HEK293 (cell line): ENCODE measurements around the gene AATK.

Source experiments
- HOXA7 ChIP-seq: sonication (generic); formaldehyde crosslinking; IDR thresholded peaks from 2 replicates; pipeline ENCODE4 v1.8.1; 2022; ENCODE audit warnings: missing genetic modification reagents, borderline replicate concordance
- TCF7L2 ChIP-seq: IDR thresholded peaks from 2 replicates; pipeline ENCODE4 v1.6.1; 2011; ENCODE audit warnings: low read depth, mild to moderate bottlenecking, inconsistent platforms, low read length, moderate library complexity, borderline replicate concordance
- YY2 ChIP-seq: fragments of 450-650 bp; formaldehyde crosslinking; IDR thresholded peaks from 2 replicates; pipeline ENCODE4 v1.5.1; 2016; ENCODE audit warnings: missing biosample characterization, missing genetic modification characterization
- ZNF169 ChIP-seq: fragments of 450-650 bp; formaldehyde crosslinking; IDR thresholded peaks from 2 replicates; pipeline ENCODE4 v1.5.1; 2016; ENCODE audit warnings: missing biosample characterization, missing genetic modification characterization
- ZNF211 ChIP-seq: fragments of 450-650 bp; formaldehyde crosslinking; IDR thresholded peaks from 2 replicates; pipeline ENCODE4 v1.5.1; 2016; ENCODE audit warnings: low read depth, missing biosample characterization, missing genetic modification characterization
- ZNF221 ChIP-seq: fragments of 450-650 bp; formaldehyde crosslinking; IDR thresholded peaks from 2 replicates; pipeline ENCODE4 v1.5.1; 2017; ENCODE audit warnings: missing biosample characterization, missing genetic modification characterization, borderline replicate concordance
- TF ChIP-seq, protein P1 (sequence below): fragments of 450-650 bp; formaldehyde crosslinking; IDR thresholded peaks from 2 replicates; pipeline ENCODE4 v1.5.1; 2016; ENCODE audit warnings: missing biosample characterization, missing genetic modification characterization
- TF ChIP-seq, protein P2 (sequence below): fragments of 450-650 bp; formaldehyde crosslinking; IDR thresholded peaks from 2 replicates; pipeline ENCODE4 v1.5.1; 2017; ENCODE audit warnings: missing biosample characterization, missing genetic modification characterization
- TF ChIP-seq, protein P3 (sequence below): sonication (generic); formaldehyde crosslinking; IDR thresholded peaks from 2 replicates; pipeline ENCODE4 v1.8.1; 2022; ENCODE audit warnings: mild to moderate bottlenecking, moderate library complexity, missing genetic modification reagents

DNA sequence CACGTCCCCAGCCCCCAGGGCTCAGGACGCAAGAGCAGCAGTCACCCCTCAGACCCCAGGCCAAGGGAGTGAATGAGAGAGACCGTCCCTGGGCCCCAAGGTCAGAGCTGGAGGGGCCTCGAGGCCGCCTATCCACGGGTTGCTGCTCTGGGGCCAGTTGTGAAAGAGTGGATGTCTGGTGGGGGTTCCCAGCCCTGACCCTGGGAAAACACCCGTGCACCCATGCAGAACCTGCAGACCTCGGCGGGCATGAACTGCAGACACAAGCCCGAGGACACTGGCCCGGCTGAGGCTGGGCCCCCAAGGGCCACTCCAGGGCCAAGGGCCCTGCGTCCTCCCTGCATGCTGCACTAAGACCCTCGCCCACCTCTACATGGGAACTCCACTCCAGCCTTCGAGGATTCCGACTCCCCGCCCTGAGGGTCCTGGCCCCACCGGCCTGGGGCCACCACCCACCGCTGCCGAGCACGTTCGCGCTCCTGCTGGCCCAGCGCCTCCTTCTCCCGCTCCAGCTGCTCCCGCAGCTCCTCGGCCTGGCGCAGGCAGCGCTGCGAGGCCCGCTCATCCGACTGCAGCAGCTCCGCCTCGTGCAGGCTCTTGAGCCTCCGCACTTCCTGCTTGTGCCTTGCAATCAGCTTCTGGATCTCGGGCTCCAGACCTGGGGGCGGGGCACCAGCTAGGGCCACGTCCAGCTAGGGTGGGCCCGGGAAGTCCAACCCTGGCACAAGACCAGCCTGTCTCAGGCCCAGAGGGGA is 27.6 kb upstream of the AATK start:
- TF ChIP-seq, protein P1, sequence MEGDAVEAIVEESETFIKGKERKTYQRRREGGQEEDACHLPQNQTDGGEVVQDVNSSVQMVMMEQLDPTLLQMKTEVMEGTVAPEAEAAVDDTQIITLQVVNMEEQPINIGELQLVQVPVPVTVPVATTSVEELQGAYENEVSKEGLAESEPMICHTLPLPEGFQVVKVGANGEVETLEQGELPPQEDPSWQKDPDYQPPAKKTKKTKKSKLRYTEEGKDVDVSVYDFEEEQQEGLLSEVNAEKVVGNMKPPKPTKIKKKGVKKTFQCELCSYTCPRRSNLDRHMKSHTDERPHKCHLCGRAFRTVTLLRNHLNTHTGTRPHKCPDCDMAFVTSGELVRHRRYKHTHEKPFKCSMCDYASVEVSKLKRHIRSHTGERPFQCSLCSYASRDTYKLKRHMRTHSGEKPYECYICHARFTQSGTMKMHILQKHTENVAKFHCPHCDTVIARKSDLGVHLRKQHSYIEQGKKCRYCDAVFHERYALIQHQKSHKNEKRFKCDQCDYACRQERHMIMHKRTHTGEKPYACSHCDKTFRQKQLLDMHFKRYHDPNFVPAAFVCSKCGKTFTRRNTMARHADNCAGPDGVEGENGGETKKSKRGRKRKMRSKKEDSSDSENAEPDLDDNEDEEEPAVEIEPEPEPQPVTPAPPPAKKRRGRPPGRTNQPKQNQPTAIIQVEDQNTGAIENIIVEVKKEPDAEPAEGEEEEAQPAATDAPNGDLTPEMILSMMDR, result no peak
- TF ChIP-seq ZNF169 (no peak), YY2 (tag by site-specific recombination) (no peak), ZNF221 (tag by site-specific recombination) (no peak), HOXA7 (CRISPR knock-in tag) (no peak), TCF7L2 (no peak), ZNF211 (tag by site-specific recombination) (no peak)
- TF ChIP-seq, protein P2, sequence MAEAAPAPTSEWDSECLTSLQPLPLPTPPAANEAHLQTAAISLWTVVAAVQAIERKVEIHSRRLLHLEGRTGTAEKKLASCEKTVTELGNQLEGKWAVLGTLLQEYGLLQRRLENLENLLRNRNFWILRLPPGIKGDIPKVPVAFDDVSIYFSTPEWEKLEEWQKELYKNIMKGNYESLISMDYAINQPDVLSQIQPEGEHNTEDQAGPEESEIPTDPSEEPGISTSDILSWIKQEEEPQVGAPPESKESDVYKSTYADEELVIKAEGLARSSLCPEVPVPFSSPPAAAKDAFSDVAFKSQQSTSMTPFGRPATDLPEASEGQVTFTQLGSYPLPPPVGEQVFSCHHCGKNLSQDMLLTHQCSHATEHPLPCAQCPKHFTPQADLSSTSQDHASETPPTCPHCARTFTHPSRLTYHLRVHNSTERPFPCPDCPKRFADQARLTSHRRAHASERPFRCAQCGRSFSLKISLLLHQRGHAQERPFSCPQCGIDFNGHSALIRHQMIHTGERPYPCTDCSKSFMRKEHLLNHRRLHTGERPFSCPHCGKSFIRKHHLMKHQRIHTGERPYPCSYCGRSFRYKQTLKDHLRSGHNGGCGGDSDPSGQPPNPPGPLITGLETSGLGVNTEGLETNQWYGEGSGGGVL (tag by site-specific recombination), result no peak
- TF ChIP-seq, protein P3, sequence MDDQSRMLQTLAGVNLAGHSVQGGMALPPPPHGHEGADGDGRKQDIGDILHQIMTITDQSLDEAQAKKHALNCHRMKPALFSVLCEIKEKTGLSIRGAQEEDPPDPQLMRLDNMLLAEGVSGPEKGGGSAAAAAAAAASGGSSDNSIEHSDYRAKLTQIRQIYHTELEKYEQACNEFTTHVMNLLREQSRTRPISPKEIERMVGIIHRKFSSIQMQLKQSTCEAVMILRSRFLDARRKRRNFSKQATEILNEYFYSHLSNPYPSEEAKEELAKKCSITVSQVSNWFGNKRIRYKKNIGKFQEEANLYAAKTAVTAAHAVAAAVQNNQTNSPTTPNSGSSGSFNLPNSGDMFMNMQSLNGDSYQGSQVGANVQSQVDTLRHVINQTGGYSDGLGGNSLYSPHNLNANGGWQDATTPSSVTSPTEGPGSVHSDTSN, result no peak
